ENCODE results near the gene COA1.

GRCh38 chr7:43761938-43762692, 32.8 kb upstream of the COA1 start:
- TF ChIP-seq, protein P1, sequence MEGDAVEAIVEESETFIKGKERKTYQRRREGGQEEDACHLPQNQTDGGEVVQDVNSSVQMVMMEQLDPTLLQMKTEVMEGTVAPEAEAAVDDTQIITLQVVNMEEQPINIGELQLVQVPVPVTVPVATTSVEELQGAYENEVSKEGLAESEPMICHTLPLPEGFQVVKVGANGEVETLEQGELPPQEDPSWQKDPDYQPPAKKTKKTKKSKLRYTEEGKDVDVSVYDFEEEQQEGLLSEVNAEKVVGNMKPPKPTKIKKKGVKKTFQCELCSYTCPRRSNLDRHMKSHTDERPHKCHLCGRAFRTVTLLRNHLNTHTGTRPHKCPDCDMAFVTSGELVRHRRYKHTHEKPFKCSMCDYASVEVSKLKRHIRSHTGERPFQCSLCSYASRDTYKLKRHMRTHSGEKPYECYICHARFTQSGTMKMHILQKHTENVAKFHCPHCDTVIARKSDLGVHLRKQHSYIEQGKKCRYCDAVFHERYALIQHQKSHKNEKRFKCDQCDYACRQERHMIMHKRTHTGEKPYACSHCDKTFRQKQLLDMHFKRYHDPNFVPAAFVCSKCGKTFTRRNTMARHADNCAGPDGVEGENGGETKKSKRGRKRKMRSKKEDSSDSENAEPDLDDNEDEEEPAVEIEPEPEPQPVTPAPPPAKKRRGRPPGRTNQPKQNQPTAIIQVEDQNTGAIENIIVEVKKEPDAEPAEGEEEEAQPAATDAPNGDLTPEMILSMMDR (conservative IDR thresholded peaks at IDR 0.05; ENCODE audit: low read length), result no peak
- no peak for TF ChIP-seq EZH2phosphoT487 (IDR thresholded peaks at IDR 0.05; ENCODE audit: borderline replicate concordance, low read depth, low read length)
